ENCODE data around the gene TRAF3IP1.
"Not testable (repeated sequence)": the region's sequence is repeated elsewhere in the genome, so short reads cannot be mapped to it uniquely, and the experiment has no call there.

Gene TRAF3IP1

DNA sequence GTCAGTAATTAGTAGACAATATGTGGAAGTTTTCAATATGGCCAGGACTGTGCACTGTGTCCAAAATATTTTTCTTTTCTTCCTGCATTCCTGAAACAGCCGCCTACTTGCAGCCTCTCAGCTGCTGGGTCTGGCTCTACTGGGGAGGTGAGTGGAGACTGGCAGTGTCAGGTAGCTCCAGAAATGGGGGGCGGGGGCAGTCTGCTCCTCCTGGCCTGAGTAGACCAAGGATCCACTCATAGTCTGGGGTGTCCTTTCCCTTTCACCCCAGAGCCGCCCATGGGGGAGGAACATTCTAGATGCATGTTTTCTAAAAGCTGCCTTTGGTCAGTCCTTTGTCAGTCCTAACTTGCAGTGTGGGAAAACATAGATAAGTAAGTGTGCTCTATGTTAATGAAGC is 23.7 kb downstream of the TRAF3IP1 start:
- DNase-seq = no peak

DNA sequence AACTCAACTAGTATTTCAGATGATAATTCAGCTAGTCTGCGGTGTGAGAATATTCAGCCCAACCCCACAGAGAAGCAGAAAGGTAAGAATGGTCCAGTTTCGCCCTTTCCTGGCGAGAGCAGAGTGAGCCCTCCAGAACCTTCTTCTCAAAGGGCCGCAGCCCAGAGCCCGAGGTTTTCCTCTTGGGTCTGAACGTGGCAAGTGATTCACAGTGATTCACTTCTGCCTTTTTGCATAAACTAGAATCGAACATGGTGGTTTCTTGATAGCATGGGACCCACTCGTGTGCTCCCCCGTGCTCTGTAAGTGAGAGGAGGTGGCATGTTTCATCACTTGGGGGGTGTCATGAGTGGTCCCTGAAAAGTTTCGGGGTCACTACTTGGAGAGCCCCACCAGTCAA is 24.2 kb downstream of the TRAF3IP1 start:
- no peak for DNase-seq

GRCh38 chr2:238345297-238345968 is 25.1 kb downstream of the TRAF3IP1 start:
- DNase-seq = no peak

- no peak for DNase-seq
Measured at GRCh38 chr2:238346544-238346943, 26.2 kb downstream of the TRAF3IP1 start.

- no peak for DNase-seq
Measured at GRCh38 chr2:238350150-238350897, 30.0 kb downstream of the TRAF3IP1 start.

DNA sequence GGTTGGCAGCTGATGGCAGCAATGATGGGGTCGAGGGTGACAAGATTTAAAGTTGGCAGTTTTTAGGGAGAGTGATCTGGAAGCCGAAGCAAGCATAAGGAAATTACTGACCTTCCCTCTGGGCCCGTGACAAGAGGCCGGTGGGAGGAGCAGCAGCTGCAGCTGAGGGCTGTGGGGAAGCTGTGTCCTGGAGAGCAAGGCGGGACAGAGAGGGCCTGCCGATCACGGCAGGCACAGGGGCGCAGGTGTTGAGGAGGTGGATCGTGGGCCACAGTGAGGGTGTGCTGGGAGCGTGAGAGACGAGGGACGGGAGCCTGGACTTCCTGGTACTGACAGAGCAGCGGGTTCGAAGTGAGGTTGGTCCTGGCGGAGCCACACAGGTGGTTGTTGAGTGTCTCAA is 31.0 kb downstream of the TRAF3IP1 start:
- no peak for DNase-seq

DNA sequence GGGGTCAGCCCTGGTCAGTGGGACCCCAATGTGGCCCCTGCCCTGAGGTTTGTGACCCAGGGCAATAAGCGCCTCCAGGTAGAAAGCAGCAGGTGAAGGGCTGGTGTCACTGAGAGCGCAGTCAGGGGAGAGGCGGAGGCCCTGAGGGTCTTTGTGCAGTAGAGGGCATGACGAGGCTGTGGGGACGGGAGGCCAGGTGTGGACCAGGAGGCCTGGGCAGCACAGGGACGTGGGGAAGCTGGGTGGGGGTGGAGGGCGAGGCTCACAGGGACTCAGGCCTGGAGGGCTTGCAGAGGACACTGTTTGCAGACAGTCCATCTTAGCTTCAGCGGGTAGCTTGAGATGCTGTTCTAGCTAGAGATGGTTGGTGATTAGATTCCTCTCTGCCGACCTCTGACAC is 32.0 kb downstream of the TRAF3IP1 start:
- no peak for DNase-seq

GRCh38 chr2:238358769-238359168 is 38.5 kb downstream of the TRAF3IP1 start:
- no peak for DNase-seq

- DNase-seq = no peak
Measured at GRCh38 chr2:238359403-238359802, 39.1 kb downstream of the TRAF3IP1 start.

DNA sequence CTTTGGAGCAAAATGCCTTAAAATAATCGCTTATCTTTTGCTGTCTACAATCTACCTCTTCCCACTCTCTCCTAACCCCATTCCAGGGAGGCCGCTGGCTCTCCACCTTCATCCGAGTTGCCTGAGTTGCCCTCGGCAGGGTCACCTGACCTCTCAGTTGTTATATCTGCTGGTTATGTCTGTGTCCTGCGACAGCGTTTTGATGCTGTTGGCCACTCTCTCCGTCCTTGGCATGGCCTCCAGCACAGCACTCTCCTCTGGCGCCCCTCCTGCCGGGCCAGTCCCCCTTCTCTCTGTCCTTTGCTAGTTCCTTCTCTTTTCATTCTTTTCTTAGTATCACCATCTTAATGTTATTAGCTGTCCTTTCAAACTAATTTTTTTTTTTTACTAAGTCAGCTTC is 41.6 kb downstream of the TRAF3IP1 start:
- no peak for DNase-seq

GRCh38 chr2:238362626-238363025 is 42.3 kb downstream of the TRAF3IP1 start:
- DNase-seq = no peak

DNA sequence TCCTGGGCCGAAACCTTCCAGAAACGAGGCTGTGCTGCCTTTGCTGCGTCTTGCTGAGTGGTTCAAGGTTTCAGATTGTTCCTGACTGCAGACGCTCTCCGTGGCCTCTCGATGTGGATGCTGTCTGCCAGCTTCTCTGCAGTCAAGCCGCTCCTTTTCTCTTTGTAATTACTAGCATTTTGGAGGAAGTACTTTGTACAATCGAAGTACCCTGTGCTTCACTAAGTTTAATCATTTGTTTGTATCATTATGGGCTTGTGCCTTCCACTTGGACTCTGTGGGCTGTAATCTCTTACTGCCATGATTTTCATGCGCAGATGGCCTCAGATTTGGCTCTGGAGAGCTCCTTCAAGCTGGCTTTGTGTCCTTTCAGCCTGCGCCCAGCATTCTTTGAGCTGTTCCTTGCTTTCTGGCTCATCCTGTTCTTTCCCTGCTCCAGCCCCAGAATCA is 49.3 kb downstream of the TRAF3IP1 start:
- DNase-seq = no peak

DNA sequence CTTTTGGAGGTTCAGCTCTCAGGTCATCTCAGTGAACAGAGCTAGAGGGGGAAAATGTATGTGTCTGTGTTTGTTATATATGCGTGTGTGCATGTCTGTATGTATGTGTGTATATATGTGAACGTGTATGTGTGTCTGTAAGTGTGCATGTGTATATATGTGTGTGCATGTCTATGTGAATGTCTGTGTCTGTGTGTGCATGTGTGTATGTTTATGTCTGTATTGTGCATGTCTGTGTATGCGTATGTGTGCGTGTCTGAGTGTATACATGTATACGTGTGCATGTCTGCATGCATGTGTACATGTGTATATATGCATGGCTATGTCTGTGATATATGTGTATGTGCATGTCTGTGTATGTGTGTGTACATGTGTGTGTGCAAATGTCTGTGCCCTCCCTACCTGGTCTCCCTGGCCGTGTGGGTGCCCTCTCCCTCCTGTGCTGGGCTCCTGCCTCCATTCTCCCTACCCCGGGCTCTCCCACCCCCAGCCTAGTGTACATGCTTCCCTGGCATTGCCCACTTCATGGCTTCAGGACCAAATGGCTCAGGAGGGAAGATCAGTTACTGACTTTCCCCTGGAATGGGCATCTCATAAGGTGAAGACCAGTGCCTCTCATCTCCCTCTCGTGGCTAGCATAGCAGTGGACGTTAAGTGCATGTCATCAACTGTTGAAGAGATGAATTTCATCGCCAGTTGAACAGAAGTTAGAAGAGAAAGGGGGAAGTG is 49.9 kb downstream of the TRAF3IP1 start:
- no peak for DNase-seq

GRCh38 chr2:238370823-238371372 is 50.6 kb downstream of the TRAF3IP1 start:
- DNase-seq = peak; percentile 30

DNA sequence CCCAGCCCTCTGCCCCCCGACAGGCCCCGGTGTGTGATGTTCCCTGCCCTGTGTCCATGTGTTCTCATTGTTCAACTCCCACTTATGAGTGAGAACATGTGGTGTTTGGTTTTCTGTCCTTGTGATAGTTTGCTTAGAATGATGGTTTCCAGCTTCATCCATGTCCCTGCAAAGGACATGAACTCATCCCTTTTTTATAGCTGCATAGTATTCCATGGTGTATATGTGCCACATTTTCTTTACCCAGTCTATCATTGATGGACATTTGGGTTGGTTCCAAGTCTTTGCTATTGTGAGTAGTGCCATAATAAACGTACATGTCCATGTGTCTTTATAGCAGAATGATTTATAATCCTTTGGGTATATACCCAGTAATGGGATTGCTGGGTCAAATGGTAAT is 52.0 kb downstream of the TRAF3IP1 start:
- DNase-seq = not testable (repeated sequence)

DNA sequence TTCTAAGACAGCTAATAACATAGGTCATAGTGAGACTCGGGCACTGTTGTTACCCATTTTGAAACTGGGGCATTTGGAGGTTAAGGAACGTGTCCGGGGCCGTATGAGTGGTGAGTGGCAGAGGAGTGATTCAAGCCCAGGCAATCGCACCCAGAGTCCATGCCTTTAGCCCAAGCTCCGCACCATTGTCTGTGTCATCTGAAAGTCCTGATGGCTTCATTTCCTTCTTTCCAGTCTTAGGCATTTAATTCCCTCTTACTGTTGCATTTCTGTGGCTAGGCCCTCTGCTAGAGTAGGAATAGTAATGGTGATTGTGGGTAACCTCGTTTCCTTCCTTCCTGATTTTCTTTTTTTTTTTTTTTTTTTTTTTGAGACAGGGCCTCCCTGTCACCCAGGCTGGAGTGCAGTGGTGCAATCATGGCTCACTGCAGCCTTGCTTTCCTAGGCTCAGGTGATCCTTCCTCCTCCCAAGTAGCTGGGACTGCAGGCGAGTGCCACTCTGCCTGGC is 56.6 kb downstream of the TRAF3IP1 start:
- DNase-seq = no peak

- peak; percentile 39 for DNase-seq
Measured at GRCh38 chr2:238378230-238379095, 58.1 kb downstream of the TRAF3IP1 start.

- no peak for DNase-seq
Measured at GRCh38 chr2:238379096-238379810, 58.9 kb downstream of the TRAF3IP1 start.

- DNase-seq = no peak
Measured at GRCh38 chr2:238380336-238380735, 60.0 kb downstream of the TRAF3IP1 start.

DNA sequence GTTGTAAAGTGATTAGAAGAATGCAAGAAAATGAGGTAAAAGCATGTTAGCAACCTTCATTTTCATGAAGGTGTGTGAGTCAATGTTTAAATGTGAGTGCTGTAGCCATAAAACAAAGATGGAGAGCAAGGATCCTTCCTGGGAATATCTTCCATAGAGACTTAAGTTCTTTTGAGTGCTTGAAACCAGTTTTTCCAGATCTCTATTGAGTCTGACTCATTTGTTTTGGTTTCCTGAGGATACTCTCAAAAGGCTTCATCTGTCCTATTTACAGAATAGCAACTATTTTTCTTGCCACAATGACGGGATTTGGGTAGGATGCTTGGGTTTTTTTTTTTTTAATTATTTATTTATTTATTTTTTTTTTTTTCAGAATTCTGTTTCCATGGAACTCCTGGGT is 60.5 kb downstream of the TRAF3IP1 start:
- DNase-seq = no peak

GRCh38 chr2:238381341-238382115 is 61.2 kb downstream of the TRAF3IP1 start:
- DNase-seq = no peak
